NOMO-1 treated with DMSO at 0.1 percent for 48 hours (cell line): ENCODE results near the gene MMP21.

Experiments used
- DNase-seq: peaks from one replicate; lab custom pipeline; 2025; ENCODE audit not compliant: unreplicated experiment; lab: John Stamatoyannopoulos, UW

The MMP21 gene

GRCh38 chr10:125792342-125793300, 17.0 kb upstream of the MMP21 start:
- DNase-seq = no peak

DNA sequence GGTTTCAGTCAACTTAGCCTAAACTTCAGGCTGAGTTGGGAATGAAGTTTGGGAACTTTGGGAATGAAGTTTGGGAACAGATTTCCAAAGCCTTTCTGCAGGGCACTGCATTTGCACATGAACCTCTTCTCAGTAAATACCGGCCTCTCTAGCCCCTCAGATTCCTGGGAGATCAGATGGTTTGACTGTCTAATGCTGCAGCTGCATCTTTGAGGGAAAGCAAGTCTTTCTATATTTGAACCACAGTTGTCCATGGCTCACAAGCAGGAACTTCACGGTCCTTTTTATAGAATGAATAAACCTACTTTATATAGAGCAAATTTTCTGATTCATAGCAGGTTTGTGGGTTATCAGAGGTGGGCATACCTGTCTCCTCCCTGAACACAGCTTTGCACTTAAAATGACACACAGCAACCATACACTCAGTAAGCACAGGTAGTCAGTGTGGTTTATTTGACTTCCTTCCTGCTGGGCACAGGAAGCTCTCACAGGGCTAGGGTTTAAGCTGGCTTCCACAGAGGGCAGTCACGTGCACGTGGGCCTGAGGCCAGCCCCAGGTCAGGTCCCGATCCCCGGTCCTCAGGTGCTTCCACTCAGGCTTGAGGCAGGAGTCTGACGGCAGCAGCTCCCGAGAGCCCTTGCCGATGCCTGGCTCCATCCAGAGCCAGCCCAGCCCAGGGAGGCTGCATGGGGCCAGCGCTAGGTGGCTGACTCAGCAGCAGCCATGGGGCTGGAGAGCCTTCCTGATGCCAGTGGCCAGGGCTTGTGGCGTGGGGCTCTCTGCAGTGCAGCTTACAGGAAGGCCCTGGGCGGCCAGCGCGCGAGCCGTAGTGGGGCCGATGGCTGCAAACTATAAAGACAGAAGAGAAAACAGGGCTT, 12.8 kb upstream of the MMP21 start:
- DNase-seq = no peak

DNA sequence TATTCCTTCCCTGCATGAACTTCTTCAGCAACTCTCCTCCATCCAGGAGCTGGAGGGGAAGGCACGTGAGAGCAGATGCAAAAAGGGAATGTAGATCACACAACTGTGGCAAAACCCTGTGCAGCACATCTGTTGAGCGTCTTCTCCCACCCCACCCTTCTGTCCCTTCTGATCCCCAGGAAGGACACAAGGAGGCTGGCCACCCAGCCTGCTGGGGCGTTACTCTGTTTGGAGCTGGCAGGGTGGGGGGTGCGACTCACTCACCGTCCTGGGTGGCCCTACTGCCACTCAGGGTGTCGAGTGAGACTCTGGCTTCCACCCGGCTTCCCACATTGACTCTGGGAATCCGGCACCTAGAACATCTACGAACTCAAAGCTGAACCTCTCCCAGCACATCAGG, 10.2 kb upstream of the MMP21 start:
- no peak for DNase-seq

DNA sequence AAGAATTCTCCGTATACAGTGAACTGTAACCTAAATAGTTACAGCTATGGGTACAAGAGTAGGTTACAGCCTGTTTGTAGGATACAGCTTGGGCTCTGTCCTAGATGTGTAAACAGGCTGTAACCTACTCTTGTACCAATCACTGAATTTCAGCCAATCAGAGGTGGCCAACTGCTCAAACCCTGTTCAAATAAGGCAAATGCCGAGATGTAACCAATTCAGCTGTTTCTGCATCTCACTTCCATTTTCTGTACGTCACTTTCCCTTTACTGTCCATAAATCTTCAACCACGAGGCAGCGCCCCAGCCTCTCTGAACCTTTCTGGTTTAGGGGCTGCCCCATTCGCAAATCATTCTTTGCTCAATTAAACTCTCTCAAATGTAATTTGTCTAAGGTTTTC, 8.3 kb upstream of the MMP21 start:
- DNase-seq = peak; percentile 25

DNA sequence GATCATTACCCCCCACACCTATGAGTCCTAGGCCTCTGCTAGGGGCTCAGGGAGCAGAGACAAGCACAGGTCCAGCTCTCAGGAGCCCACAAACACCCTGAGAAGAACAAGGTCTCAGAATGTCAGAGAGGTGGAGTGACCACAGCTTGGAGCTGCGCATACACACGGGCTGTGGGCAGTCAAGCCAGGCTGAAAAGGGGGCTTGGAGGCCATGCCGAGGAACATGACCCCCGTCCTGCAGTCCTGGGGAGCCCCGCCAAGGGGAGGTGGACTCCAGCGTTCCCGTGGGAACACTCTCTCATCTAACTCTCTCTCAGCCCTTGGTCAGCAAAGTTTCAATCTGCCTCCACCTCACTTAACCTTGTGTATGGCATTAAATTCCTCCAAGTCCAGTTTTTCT, 7.8 kb upstream of the MMP21 start:
- no peak for DNase-seq

- DNase-seq = no peak
Measured at GRCh38 chr10:125782616-125783015, 7.0 kb upstream of the MMP21 start.

- DNase-seq = no peak
Measured at GRCh38 chr10:125782054-125782453, 6.4 kb upstream of the MMP21 start.

- DNase-seq = no peak
Measured at GRCh38 chr10:125781374-125781773, 5.8 kb upstream of the MMP21 start.

GRCh38 chr10:125779403-125780327, 4.0 kb upstream of the MMP21 start:
- no peak for DNase-seq

DNA sequence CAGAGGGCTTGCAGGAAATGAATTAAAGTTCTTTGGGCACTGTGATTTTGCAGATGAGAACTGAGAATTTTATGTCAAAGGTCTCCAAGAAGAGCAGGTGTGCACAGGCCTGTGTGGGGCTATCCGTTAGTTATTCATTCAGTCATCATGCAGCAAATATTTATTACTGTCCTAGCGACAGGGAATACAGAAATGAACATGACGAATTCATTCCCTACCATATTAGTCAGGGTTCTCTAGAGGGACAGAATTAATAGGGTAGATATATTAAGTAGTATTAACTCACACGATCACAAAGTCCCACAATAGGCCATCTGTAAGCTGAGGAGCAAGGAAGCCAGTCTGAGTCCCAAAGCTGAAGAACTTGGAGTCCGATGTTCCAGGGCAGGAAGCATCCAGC, 2.9 kb upstream of the MMP21 start:
- no peak for DNase-seq

DNA sequence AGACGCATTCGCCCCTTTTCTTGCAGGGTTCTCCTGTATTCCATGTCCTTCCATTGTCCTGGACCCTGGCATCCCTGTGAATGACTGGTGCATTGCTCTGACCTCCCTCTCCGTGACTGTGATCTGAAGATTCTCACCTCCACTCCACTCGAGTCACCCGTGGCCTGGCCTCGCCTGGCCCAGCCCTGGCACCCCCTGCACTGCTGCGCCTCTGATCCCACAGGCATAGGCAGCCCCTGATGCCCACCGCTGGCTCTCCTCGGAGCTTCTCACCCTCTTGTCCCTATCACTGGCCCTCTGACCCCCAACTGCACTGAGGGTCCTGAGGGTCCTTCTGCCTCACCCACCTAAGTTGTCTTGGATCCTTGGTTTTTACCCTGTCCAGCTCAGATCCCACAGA, 2.2 kb upstream of the MMP21 start:
- no peak for DNase-seq

DNA sequence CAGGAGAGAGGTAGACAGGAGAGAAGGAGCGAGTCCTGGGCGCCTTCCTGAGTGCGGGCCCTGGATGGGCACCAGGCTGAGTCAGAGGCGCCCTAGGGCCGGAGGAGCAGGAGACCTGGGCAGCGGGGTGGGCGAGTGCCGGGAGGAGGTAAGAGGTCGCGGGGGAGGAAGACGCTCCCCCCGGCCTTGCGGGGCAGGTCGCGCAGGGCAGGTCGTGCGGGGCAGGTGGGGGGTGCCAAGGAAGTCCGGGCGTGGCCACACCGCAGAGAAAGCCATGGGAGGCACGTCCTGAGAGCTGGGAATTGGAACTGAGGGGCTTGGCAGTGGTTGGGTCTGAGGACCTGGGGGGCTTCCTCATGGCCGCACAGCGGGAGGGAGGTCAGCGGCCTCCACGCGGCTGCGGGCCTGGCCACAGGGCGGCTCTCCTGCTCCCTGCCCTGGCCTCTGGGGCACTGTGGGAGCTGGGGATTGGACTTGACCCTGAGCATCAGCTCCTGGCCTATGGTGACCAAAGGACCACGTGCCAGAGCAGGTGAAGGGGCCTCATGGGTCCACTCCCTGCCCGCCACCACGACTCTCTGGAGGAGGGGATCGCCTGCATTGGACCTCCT, 935 bp downstream of the MMP21 start:
- no peak for DNase-seq

- DNase-seq = no peak
Measured at GRCh38 chr10:125773687-125774543, 1.7 kb downstream of the MMP21 start.

DNA sequence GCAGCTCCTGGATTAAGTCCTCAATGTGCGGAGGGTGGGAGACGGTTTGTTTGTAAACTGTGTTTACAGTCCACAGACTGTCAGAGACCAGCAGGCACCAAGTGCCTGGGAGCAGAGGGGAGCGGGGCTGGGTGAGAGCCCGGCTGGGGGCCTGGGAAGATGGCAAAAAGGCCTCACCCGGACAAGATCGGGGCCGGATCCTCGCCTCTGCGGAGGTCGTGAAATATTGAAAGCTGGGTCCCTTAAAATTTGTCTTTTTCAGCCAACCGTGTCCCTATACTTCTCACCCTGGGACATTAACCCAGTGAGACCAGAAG, 2.8 kb downstream of the MMP21 start:
- DNase-seq = no peak

- no peak for DNase-seq
Measured at GRCh38 chr10:125772112-125772863, 3.3 kb downstream of the MMP21 start.

DNA sequence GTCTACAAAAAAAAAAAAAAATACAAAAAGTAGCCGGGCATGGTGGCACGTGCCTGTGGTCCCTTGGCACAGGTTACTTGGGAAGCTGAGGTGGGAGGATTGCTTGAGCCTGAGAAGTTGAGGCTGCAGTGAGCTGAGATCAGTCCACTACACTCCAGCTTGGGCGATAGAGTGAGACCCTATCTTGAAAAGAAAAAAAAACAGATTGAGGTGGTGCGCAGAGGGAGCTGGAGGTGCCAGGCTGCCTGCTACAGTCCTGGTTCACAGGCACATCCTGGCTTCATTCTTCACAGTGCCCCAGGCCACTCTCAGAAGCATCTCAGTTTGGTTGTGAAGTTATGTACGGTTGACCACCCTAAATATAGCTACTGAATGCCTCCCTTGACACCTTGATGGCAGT, 4.8 kb downstream of the MMP21 start:
- DNase-seq = no peak

- no peak for DNase-seq
Measured at GRCh38 chr10:125769175-125769574, 6.4 kb downstream of the MMP21 start.

DNA sequence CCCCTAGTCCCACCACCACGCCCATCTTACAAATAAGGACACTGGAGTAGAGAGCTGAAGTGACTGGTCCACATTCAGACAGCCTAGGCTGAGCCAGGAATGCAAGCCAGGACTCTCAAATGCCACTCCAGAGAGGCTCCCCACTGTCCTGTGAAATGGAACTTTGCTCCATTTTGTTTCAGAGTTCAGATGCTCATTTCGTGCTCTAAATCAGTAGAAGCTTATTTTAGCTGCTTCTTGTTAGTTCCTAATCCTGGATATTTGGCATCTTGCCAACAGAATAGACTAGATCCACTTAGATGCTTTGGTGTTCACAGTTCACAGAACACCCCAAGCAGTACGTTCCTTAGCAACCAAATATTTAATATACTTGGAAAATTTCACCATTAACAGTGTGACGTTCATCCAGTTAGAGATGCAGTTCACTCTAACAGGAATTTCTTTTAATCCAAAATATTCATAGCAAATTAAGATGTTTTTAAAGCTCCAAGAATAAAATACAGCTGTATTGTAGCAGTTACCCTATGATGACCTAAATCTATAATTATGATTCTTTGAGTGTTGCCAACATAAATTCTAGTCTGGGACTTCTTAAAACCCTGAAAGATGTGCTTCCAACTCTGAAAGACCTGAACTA, 7.3 kb downstream of the MMP21 start:
- no peak for DNase-seq

DNA sequence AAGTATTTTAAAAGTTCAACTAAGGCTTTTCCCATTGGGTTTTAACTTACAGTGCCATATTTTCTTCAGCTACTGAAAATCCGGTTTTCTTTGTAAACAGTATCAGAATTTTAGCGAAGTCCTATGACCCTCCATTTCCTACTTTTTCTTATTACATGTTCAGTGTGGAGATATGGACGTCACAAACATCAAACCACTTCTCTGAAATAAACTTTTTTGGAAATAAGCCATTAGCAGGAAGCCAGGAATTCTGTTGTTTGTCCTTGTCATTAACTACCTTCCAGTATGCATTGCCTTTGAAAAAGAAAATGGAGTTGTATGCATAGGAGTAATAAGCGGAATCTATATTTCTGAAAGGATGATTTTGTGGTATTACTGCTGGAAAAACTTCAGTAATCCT, 9.1 kb downstream of the MMP21 start:
- no peak for DNase-seq
